Measurements from ENCODE around the gene KICS2. TPM values are rescaled to one million over a fixed set of nuclear protein-coding genes. Genes with fewer than 3 reads are reported as not detected.

The KICS2 gene
- total and polyA plus RNA-seq, 2 donors, result 4.4 to 9.9 TPM

DNA sequence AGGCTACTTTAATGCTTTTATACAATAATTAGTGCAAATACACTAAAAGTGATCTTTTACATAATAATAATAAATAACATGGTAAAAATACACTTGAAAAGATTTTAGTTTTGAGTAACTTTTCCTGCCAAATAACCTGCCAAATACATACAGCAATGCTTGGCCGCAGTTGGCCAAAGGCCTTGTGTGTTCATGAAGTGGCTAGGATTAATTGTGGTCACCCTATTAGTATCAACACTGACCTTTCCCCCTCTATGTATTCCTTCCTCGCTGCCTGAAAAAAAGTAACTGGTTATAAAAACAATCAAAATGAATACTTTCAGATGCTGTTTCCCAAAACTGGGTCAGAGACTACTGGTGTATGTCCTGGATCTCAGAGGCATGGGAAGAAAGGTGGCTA is 34.3 kb downstream of the KICS2 start:
- Histone ChIP-seq H3K36me3 (ENCODE audit: control insufficient read depth in 2 of 2, insufficient read depth in 2 of 2, low read length in 1 of 2) (no peaks in the 10 kb centered on the region), H3K27me3 (ENCODE audit: control insufficient read depth in 2 of 2, insufficient read depth in 1 of 2, low read length in 1 of 2) (no peaks in the 10 kb centered on the region), H3K4me3 (ENCODE audit: low read length in 2 of 2) (no peak overlapping the region), H3K27ac (ENCODE audit: low read depth in 1 of 2, low read length in 1 of 2) (no peak overlapping the region), H3K4me1 (ENCODE audit: control insufficient read depth in 2 of 2, insufficient read depth in 2 of 2, low read length in 2 of 2) (no peaks in the 10 kb centered on the region), H3K9me3 (ENCODE audit: control insufficient read depth in 2 of 2, insufficient read depth in 1 of 2, low read length in 1 of 2) (no peaks in the 10 kb centered on the region)
- DNase-seq (ENCODE audit: low read depth in 6 of 9, low spot score in 9 of 9), result no peak
- 96% methylated on average over 2 of the region's 2 CpGs for WGBS

DNA sequence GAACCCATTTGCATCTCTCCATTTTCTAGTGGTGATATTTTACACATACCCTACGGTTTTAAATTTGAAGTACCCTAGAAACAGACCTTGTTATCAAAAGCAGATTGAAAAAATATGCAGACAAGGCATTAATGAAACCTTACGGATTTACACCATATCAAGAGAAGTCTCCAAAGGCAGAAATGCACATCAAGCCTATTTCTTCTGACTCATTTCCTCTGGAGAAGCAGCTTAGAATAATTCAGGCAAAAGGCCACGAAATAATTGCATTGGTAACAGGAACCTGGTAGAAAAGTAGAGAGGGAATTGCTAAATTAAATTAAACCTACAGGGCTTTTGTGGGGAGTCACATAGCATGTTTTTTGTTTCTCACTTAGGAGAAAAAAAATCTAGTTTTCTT is 34.7 kb downstream of the KICS2 start:
- no peak for DNase-seq (ENCODE audit: low read depth in 6 of 9, low spot score in 9 of 9)
- no peak overlapping the region for H3K4me3 ChIP-seq (ENCODE audit: low read length in 2 of 2)
- H3K27me3 ChIP-seq (ENCODE audit: control insufficient read depth in 2 of 2, insufficient read depth in 1 of 2, low read length in 1 of 2), result no peaks in the 10 kb centered on the region
- H3K36me3 ChIP-seq (ENCODE audit: control insufficient read depth in 2 of 2, insufficient read depth in 2 of 2, low read length in 1 of 2), result no peaks in the 10 kb centered on the region
- H3K9me3 ChIP-seq (ENCODE audit: control insufficient read depth in 2 of 2, insufficient read depth in 1 of 2, low read length in 1 of 2), result no peaks in the 10 kb centered on the region
- no peak overlapping the region for H3K27ac ChIP-seq (ENCODE audit: low read depth in 1 of 2, low read length in 1 of 2)
- WGBS, result 92% methylated on average over 3 of the region's 3 CpGs
- no peaks in the 10 kb centered on the region for H3K4me1 ChIP-seq (ENCODE audit: control insufficient read depth in 2 of 2, insufficient read depth in 2 of 2, low read length in 2 of 2)

DNA sequence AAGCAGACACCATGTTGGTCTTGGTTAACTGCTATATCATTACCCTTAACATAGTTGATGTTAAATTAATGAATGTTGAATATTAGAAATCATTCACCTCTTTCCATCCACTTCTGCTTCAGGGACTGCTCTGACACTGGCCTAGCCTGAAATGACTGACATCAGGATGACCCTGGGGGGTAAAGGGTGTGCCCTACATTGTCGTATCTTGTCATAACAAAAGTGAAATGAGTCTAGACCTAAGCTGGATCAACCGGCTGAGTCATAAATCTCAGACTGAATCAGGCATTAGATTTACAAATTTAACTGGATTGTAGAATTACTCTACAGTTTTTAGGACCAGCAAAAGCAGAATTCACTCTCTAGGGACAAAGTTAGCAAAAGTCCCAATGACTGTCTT is 35.3 kb downstream of the KICS2 start:
- no peak for DNase-seq (ENCODE audit: low read depth in 6 of 9, low spot score in 9 of 9)
- 93% methylated on average over 2 of the region's 2 CpGs for WGBS
- Histone ChIP-seq H3K27me3 (ENCODE audit: control insufficient read depth in 2 of 2, insufficient read depth in 1 of 2, low read length in 1 of 2) (no peaks in the 10 kb centered on the region), H3K4me3 (ENCODE audit: low read length in 2 of 2) (no peak overlapping the region), H3K9me3 (ENCODE audit: control insufficient read depth in 2 of 2, insufficient read depth in 1 of 2, low read length in 1 of 2) (no peaks in the 10 kb centered on the region), H3K36me3 (ENCODE audit: control insufficient read depth in 2 of 2, insufficient read depth in 2 of 2, low read length in 1 of 2) (no peaks in the 10 kb centered on the region), H3K4me1 (ENCODE audit: control insufficient read depth in 2 of 2, insufficient read depth in 2 of 2, low read length in 2 of 2) (no peaks in the 10 kb centered on the region), H3K27ac (ENCODE audit: low read depth in 1 of 2, low read length in 1 of 2) (no peak overlapping the region)

DNA sequence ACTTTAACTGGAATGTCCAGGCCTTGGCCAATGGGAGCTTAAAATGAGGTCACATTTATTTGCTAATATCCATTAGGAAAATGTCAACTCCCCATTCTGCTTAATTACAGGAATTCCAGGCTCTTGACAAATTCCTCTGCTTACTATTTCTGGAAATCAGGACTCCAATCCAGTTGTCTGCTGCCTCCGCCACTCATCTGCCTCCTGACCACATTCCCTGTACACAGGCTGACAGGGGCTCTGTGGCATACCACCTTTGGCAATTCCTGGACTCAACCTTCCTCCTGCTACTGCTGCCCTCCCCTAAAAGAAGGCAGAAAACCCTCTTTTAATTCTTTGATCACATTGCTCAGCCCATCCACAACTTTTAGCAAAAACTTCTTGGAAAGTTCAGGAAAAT is 37.9 kb downstream of the KICS2 start:
- no peaks in the 10 kb centered on the region for H3K27me3 ChIP-seq (ENCODE audit: control insufficient read depth in 2 of 2, insufficient read depth in 1 of 2, low read length in 1 of 2)
- 100% methylated on average over 1 of the region's 1 CpG for WGBS
- H3K4me1 ChIP-seq (ENCODE audit: control insufficient read depth in 2 of 2, insufficient read depth in 2 of 2, low read length in 2 of 2), result no peaks in the 10 kb centered on the region
- H3K4me3 ChIP-seq (ENCODE audit: low read length in 2 of 2), result no peak overlapping the region
- no peaks in the 10 kb centered on the region for H3K36me3 ChIP-seq (ENCODE audit: control insufficient read depth in 2 of 2, insufficient read depth in 2 of 2, low read length in 1 of 2)
- no peak overlapping the region for H3K27ac ChIP-seq (ENCODE audit: low read depth in 1 of 2, low read length in 1 of 2)
- no peak for DNase-seq (ENCODE audit: low read depth in 6 of 9, low spot score in 9 of 9)
- no peaks in the 10 kb centered on the region for H3K9me3 ChIP-seq (ENCODE audit: control insufficient read depth in 2 of 2, insufficient read depth in 1 of 2, low read length in 1 of 2)

DNA sequence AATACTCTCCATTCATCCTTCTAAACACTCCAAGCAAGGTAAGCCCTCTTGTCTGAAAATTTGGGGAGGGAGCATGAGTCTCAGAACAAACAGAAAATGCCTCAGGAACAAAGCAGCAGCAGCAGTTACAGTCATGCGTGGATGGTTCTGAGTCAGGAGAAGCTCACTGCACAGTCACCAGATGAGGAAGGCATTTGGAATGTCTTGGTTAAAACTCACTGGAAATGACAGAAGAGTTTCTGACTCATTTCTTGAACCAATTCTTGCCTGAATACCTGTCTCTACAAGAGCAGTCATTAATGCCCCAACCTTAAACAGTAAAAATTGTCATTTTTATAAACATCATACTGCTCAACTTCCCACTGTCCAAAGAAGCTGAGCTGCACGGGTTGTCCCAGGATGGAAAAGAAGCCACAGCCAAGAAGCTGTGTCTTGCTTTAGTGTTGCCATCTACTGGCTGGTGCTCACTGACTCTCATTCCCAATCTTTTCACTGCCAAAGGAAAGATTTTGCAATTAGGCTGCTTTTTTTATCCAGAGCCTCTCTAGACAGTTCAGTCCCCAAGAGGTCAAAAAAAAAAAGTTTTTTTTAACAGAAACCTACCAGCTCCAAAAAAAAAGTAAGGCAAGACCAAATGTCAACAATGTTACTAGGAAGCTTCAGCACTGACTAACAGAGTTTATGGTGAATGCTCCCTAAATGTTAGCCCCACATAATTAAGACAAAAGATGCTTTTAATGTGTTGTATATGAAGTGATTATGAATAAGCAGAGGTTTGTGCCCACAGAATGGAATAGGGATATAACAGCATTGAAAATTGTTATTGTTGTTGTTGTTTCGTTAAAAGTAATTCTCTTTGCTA is 40.4 kb downstream of the KICS2 start:
- Histone ChIP-seq H3K27me3 (ENCODE audit: control insufficient read depth in 2 of 2, insufficient read depth in 1 of 2, low read length in 1 of 2) (no peaks in the 10 kb centered on the region), H3K27ac (ENCODE audit: low read depth in 1 of 2, low read length in 1 of 2) (no peak overlapping the region), H3K36me3 (ENCODE audit: control insufficient read depth in 2 of 2, insufficient read depth in 2 of 2, low read length in 1 of 2) (no peaks in the 10 kb centered on the region), H3K4me3 (ENCODE audit: low read length in 2 of 2) (no peak overlapping the region), H3K9me3 (ENCODE audit: control insufficient read depth in 2 of 2, insufficient read depth in 1 of 2, low read length in 1 of 2) (no peaks in the 10 kb centered on the region), H3K4me1 (ENCODE audit: control insufficient read depth in 2 of 2, insufficient read depth in 2 of 2, low read length in 2 of 2) (no peaks in the 10 kb centered on the region)
- WGBS, result 65% methylated on average over 3 of the region's 3 CpGs
- DNase-seq (ENCODE audit: low read depth in 6 of 9, low spot score in 9 of 9), result no peak

DNA sequence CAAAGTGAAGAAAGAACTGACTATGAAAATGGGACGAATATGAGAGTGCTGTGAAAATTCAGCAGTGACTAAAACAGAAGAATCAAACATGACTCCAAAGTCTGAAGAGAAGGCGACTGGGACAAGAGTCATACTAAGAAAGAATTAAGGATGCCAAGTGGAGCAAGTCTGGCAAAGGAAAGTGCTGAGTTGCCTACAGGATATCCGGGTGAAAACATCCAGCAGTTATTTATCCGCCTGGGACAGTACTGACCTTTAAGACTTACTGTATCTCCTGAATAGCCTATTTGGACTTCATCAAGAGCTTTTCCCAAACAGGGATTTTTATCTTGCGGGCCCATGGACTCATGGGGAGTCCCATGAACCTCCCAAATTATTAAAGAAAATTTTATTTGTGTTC is 41.1 kb downstream of the KICS2 start:
- WGBS, result 96% methylated on average over 5 of the region's 5 CpGs
- no peak overlapping the region for H3K4me3 ChIP-seq (ENCODE audit: low read length in 2 of 2)
- no peaks in the 10 kb centered on the region for H3K27me3 ChIP-seq (ENCODE audit: control insufficient read depth in 2 of 2, insufficient read depth in 1 of 2, low read length in 1 of 2)
- no peaks in the 10 kb centered on the region for H3K9me3 ChIP-seq (ENCODE audit: control insufficient read depth in 2 of 2, insufficient read depth in 1 of 2, low read length in 1 of 2)
- DNase-seq (ENCODE audit: low read depth in 6 of 9, low spot score in 9 of 9), result no peak
- H3K36me3 ChIP-seq (ENCODE audit: control insufficient read depth in 2 of 2, insufficient read depth in 2 of 2, low read length in 1 of 2), result no peaks in the 10 kb centered on the region
- no peaks in the 10 kb centered on the region for H3K4me1 ChIP-seq (ENCODE audit: control insufficient read depth in 2 of 2, insufficient read depth in 2 of 2, low read length in 2 of 2)
- peak overlapping the region in 1 of 2 donors; percentile 5 for H3K27ac ChIP-seq (ENCODE audit: low read depth in 1 of 2, low read length in 1 of 2)

DNA sequence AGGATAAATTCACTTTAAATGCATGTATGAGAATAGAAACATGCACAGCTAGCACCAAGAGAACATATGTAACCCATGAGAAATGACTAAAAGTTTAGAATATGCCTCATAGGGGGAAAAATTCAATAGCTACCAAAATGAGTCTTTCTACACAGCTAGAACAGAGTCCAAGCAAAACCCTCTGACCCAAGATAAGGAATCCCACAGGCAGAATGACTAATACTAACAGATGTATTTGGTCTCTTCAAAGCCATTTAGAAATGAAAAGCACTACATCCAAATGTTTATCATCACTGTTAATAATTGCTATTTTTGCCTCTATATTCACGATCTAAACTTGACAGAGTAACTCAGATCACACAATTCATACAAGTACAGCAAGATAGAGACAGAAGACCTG is 44.0 kb downstream of the KICS2 start:
- 96% methylated on average over 1 of the region's 1 CpG for WGBS
- Histone ChIP-seq H3K36me3 (ENCODE audit: control insufficient read depth in 2 of 2, insufficient read depth in 2 of 2, low read length in 1 of 2) (no peaks in the 10 kb centered on the region), H3K27me3 (ENCODE audit: control insufficient read depth in 2 of 2, insufficient read depth in 1 of 2, low read length in 1 of 2) (no peaks in the 10 kb centered on the region), H3K27ac (ENCODE audit: low read depth in 1 of 2, low read length in 1 of 2) (no peak overlapping the region), H3K4me1 (ENCODE audit: control insufficient read depth in 2 of 2, insufficient read depth in 2 of 2, low read length in 2 of 2) (no peaks in the 10 kb centered on the region), H3K9me3 (ENCODE audit: control insufficient read depth in 2 of 2, insufficient read depth in 1 of 2, low read length in 1 of 2) (no peaks in the 10 kb centered on the region), H3K4me3 (ENCODE audit: low read length in 2 of 2) (no peak overlapping the region)
- no peak for DNase-seq (ENCODE audit: low read depth in 6 of 9, low spot score in 9 of 9)

DNA sequence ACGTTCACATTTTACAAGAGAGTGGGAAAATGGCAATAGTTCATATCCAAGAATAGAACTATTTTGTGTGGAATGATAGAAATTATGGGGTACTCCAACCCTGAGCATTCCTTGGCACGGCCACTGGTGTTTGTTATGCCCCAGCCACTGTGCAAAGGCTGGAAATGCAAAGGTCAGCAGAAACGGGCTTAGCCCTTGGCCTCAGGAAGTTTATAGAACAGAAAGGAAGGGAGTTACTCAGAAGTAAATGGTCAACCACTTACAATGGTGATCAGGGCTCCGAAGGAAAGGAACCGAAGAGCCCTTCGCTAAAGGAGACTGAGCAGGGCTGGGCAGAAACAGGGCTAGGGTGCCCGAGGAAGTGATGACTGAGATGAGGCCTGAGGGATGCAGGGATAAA is 45.1 kb downstream of the KICS2 start:
- H3K4me1 ChIP-seq (ENCODE audit: control insufficient read depth in 2 of 2, insufficient read depth in 2 of 2, low read length in 2 of 2), result no peaks in the 10 kb centered on the region
- no peak overlapping the region for H3K27ac ChIP-seq (ENCODE audit: low read depth in 1 of 2, low read length in 1 of 2)
- DNase-seq (ENCODE audit: low read depth in 6 of 9, low spot score in 9 of 9), result no peak

DNA sequence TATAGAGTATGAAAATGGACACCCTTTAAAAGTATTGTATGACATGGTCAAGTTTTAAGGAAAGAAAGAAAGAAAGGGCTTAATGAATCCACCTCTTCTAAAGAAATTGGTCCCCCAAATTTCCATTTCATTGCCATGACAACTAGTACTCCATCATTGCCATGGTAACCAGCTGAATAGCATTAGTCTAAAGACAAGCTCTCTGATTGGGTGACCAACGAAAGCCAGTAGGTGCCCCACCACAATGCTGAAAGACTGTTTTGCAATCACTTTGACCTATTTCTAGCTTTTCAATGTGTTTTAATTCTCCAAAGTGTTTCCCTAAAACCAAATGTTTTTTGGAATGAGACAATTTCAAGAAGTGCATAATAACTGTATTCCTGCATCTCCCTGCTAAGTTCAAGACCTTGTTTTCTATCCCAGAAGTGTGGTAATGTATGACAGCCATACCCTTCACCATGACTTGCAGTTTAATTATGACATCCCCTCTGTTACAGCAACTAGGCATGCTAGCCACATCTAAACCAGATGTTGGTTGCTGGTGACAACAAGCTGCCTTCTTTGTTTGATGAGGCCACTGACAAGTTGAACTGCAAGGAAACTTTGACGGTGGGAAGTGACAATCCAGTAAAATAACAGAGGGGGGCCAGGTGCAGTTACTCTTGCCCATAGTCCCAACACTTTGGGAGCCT is 46.7 kb downstream of the KICS2 start:
- 59% methylated on average over 2 of the region's 2 CpGs for WGBS
- Histone ChIP-seq H3K27ac (ENCODE audit: low read depth in 1 of 2, low read length in 1 of 2) (no peak overlapping the region), H3K27me3 (ENCODE audit: control insufficient read depth in 2 of 2, insufficient read depth in 1 of 2, low read length in 1 of 2) (no peaks in the 10 kb centered on the region), H3K36me3 (ENCODE audit: control insufficient read depth in 2 of 2, insufficient read depth in 2 of 2, low read length in 1 of 2) (no peaks in the 10 kb centered on the region), H3K9me3 (ENCODE audit: control insufficient read depth in 2 of 2, insufficient read depth in 1 of 2, low read length in 1 of 2) (no peaks in the 10 kb centered on the region), H3K4me3 (ENCODE audit: low read length in 2 of 2) (no peak overlapping the region), H3K4me1 (ENCODE audit: control insufficient read depth in 2 of 2, insufficient read depth in 2 of 2, low read length in 2 of 2) (no peaks in the 10 kb centered on the region)
- peak in 2 of 9 donors; percentile 4 to 21 for DNase-seq (ENCODE audit: low read depth in 6 of 9, low spot score in 9 of 9)

More for the DNA sequence above, 45.1 kb downstream of the KICS2 start:
- Histone ChIP-seq H3K27me3 (ENCODE audit: control insufficient read depth in 2 of 2, insufficient read depth in 1 of 2, low read length in 1 of 2) (no peaks in the 10 kb centered on the region), H3K36me3 (ENCODE audit: control insufficient read depth in 2 of 2, insufficient read depth in 2 of 2, low read length in 1 of 2) (no peaks in the 10 kb centered on the region), H3K4me3 (ENCODE audit: low read length in 2 of 2) (no peak overlapping the region), H3K9me3 (ENCODE audit: control insufficient read depth in 2 of 2, insufficient read depth in 1 of 2, low read length in 1 of 2) (no peaks in the 10 kb centered on the region)
- WGBS, result 97% methylated on average over 7 of the region's 7 CpGs

Data from thymus (tissue), 11 donors.